HG03139 (cell line): ENCODE data around the gene SUV39H2.
"Not testable (repeated sequence)": the region's sequence is repeated elsewhere in the genome, so short reads cannot be mapped to it uniquely, and the experiment has no call there.

ENCODE experiments used
- ATAC-seq: cut with Tn5 transposase; IDR thresholded peaks from one replicate; pipeline ENCODE4 v1.9.1; 2021; ENCODE audit not compliant: unreplicated experiment

Gene SUV39H2

GRCh38 chr10:14875941-14876340 lies 2.7 kb upstream of the SUV39H2 start:
- ATAC-seq: no peak

- no peak for ATAC-seq
These were observed 1.9 kb upstream of the SUV39H2 start for GRCh38 chr10:14876764-14877163.

GRCh38 chr10:14879124-14879927 lies 660 bp downstream of the SUV39H2 start:
- ATAC-seq: no peak

GRCh38 chr10:14879928-14880193 lies 1.2 kb downstream of the SUV39H2 start:
- ATAC-seq: no peak

GRCh38 chr10:14880229-14880628 lies 1.6 kb downstream of the SUV39H2 start:
- ATAC-seq: no peak

- no peak for ATAC-seq
These were observed 5.4 kb downstream of the SUV39H2 start for GRCh38 chr10:14884082-14884481.

GRCh38 chr10:14889318-14889717 lies 10.7 kb downstream of the SUV39H2 start:
- ATAC-seq: no peak

GRCh38 chr10:14891151-14891550 lies 12.5 kb downstream of the SUV39H2 start:
- ATAC-seq: no peak

GRCh38 chr10:14904316-14904732 lies 25.7 kb downstream of the SUV39H2 start:
- ATAC-seq: no peak

GRCh38 chr10:14904864-14905263 lies 26.2 kb downstream of the SUV39H2 start:
- no peak for ATAC-seq

- no peak for ATAC-seq
These were observed 27.2 kb downstream of the SUV39H2 start for GRCh38 chr10:14905890-14906289.

- no peak for ATAC-seq
These were observed 28.1 kb downstream of the SUV39H2 start for GRCh38 chr10:14906765-14907164.

GRCh38 chr10:14907591-14907990 lies 28.9 kb downstream of the SUV39H2 start:
- ATAC-seq: not testable (repeated sequence)

- ATAC-seq: no peak
These were observed 30.4 kb downstream of the SUV39H2 start for GRCh38 chr10:14909101-14909500.

GRCh38 chr10:14910953-14911352 lies 32.3 kb downstream of the SUV39H2 start:
- ATAC-seq: no peak

- ATAC-seq: no peak
These were observed 33.1 kb downstream of the SUV39H2 start for GRCh38 chr10:14911801-14912200.

GRCh38 chr10:14916600-14916999 lies 37.9 kb downstream of the SUV39H2 start:
- ATAC-seq: no peak

- ATAC-seq: no peak
These were observed 39.2 kb downstream of the SUV39H2 start for GRCh38 chr10:14917827-14918226.

GRCh38 chr10:14918964-14919363 lies 40.3 kb downstream of the SUV39H2 start:
- no peak for ATAC-seq

- ATAC-seq: no peak
These were observed 45.3 kb downstream of the SUV39H2 start for GRCh38 chr10:14924013-14924412.

- ATAC-seq: no peak
These were observed 46.6 kb downstream of the SUV39H2 start for GRCh38 chr10:14925268-14925667.

GRCh38 chr10:14926061-14926470 lies 47.4 kb downstream of the SUV39H2 start:
- ATAC-seq: no peak

GRCh38 chr10:14926722-14927416 lies 48.2 kb downstream of the SUV39H2 start:
- ATAC-seq: peak; percentile 93
